H9 (cell line): Measurements from ENCODE around the gene KBTBD12. TPM values are rescaled to one million over a fixed set of nuclear protein-coding genes. Genes with fewer than 3 reads are reported as not detected.

Experiments
- DNase-seq: peaks from one replicate; pipeline ENCODE4 v3.0.0-alpha.2; 2017
- H2AFZ ChIP-seq: one replicate; pipeline ENCODE4 v1.6.1; 2013; ENCODE audit warnings: mild to moderate bottlenecking, low read length, control low read depth, moderate library complexity
- H2AK5ac ChIP-seq: 2 replicates; pipeline ENCODE4 v1.6.1; 2013; ENCODE audit warnings: low read length, control low read depth, mixed read lengths; ENCODE audit not compliant: insufficient read length
- H2BK120ac ChIP-seq: one replicate; pipeline ENCODE4 v1.6.1; 2013; ENCODE audit warnings: low read depth, mild to moderate bottlenecking, low read length, control low read depth, inconsistent platforms; ENCODE audit not compliant: poor library complexity, severe bottlenecking
- H2BK12ac ChIP-seq: 2 replicates; pipeline ENCODE4 v1.6.1; 2013; ENCODE audit warnings: low read length, control low read depth, mixed read lengths, low read depth; ENCODE audit not compliant: insufficient read length
- H2BK15ac ChIP-seq: 2 replicates; pipeline ENCODE4 v1.6.1; 2013; ENCODE audit warnings: low read depth, low read length, control low read depth
- H2BK20ac ChIP-seq: one replicate; pipeline ENCODE4 v1.6.1; 2013; ENCODE audit warnings: low read depth, mild to moderate bottlenecking, low read length, control low read depth, inconsistent platforms; ENCODE audit not compliant: poor library complexity, severe bottlenecking
- H2BK5ac ChIP-seq: 2 replicates; pipeline ENCODE4 v1.6.1; 2013; ENCODE audit warnings: low read length, control low read depth, mixed read lengths; ENCODE audit not compliant: insufficient read length
- H3K14ac ChIP-seq: 2 replicates; pipeline ENCODE4 v1.6.1; 2013; ENCODE audit warnings: low read length, control low read depth; ENCODE audit not compliant: insufficient read depth
- H3K18ac ChIP-seq: 2 replicates; pipeline ENCODE4 v1.6.1; 2013; ENCODE audit warnings: low read depth, mild to moderate bottlenecking, mixed read lengths, low read length, control low read depth; ENCODE audit not compliant: insufficient read length
- H3K23ac ChIP-seq: 2 replicates; pipeline ENCODE4 v1.6.1; 2013; ENCODE audit warnings: low read length, control low read depth, mixed read lengths, low read depth; ENCODE audit not compliant: insufficient read length
- H3K23me2 ChIP-seq: 2 replicates; pipeline ENCODE4 v1.6.1; 2013; ENCODE audit warnings: low read depth, mild to moderate bottlenecking, mixed read lengths, low read length, control low read depth; ENCODE audit not compliant: insufficient read length, poor library complexity, severe bottlenecking
- H3K27ac ChIP-seq: 2 replicates; pipeline ENCODE4 v1.5.1; 2013; ENCODE audit warnings: low read length, control low read depth, mixed read lengths, low read depth; ENCODE audit not compliant: insufficient read length
- H3K27me3 ChIP-seq: 2 replicates; pipeline ENCODE4 v1.6.1; 2013; ENCODE audit warnings: low read length, control low read depth, inconsistent platforms; ENCODE audit not compliant: insufficient read depth
- H3K4ac ChIP-seq: 2 replicates; pipeline ENCODE4 v1.6.1; 2013; ENCODE audit warnings: low read depth, mild to moderate bottlenecking, control low read depth, inconsistent platforms, low read length, moderate library complexity
- H3K4me1 ChIP-seq: 2 replicates; pipeline ENCODE4 v1.6.1; 2013; ENCODE audit warnings: low read length, control low read depth, inconsistent platforms; ENCODE audit not compliant: insufficient read depth
- H3K4me2 ChIP-seq: 2 replicates; pipeline ENCODE4 v1.6.1; 2013; ENCODE audit warnings: low read length, control low read depth, mixed read lengths; ENCODE audit not compliant: insufficient read length, insufficient read depth
- H3K56ac ChIP-seq: 2 replicates; pipeline ENCODE4 v1.6.1; 2013; ENCODE audit warnings: low read depth, mild to moderate bottlenecking, mixed read lengths, low read length, control low read depth; ENCODE audit not compliant: insufficient read length
- H3K79me1 ChIP-seq: 2 replicates; pipeline ENCODE4 v1.6.1; 2013; ENCODE audit warnings: low read depth, mild to moderate bottlenecking, moderate library complexity, low read length, control low read depth, inconsistent platforms; ENCODE audit not compliant: insufficient read depth, poor library complexity, severe bottlenecking
- H3K79me2 ChIP-seq: 2 replicates; pipeline ENCODE4 v1.6.1; 2013; ENCODE audit warnings: low read length, control low read depth, inconsistent platforms; ENCODE audit not compliant: insufficient read depth
- H3K9ac ChIP-seq: 2 replicates; pipeline ENCODE4 v1.6.1; 2013; ENCODE audit warnings: low read length, control low read depth, mixed read lengths; ENCODE audit not compliant: insufficient read length; ENCODE audit errors: extremely low read depth
- H3K9me3 ChIP-seq: one replicate; pipeline ENCODE4 v1.6.1; 2013; ENCODE audit warnings: low read depth, low read length, inconsistent platforms; ENCODE audit not compliant: control insufficient read depth
- H3T11ph ChIP-seq: one replicate; pipeline ENCODE4 v1.6.1; 2013; ENCODE audit warnings: mild to moderate bottlenecking, low read length, control low read depth, inconsistent platforms
- H4K20me1 ChIP-seq: one replicate; pipeline ENCODE4 v1.6.1; 2013; ENCODE audit not compliant: control insufficient read depth, insufficient read length, insufficient read depth
- H4K5ac ChIP-seq: 2 replicates; pipeline ENCODE4 v1.6.1; 2013; ENCODE audit warnings: low read depth, mild to moderate bottlenecking, mixed read lengths, low read length, control low read depth; ENCODE audit not compliant: insufficient read length
- H4K8ac ChIP-seq: replicated peaks from 2 replicates; pipeline ENCODE4 v1.6.1; 2013; ENCODE audit warnings: low read length, control low read depth, mixed read lengths, low read depth; ENCODE audit not compliant: insufficient read length
- H4K91ac ChIP-seq: 2 replicates; pipeline ENCODE4 v1.6.1; 2013; ENCODE audit warnings: low read depth, mild to moderate bottlenecking, moderate library complexity, mixed read lengths, low read length, control low read depth; ENCODE audit not compliant: insufficient read length
- H3K27ac Mint-ChIP-seq, 3 experiments: 2 replicates in 2 of 3; 3 replicates in 1 of 3; pipeline ENCODE4 v1.8.0; 2020 to 2021; ENCODE audit warnings: mixed read lengths in 3 of 3, mild to moderate bottlenecking in 1 of 3, moderate library complexity in 1 of 3
- H3K27me3 Mint-ChIP-seq: 2 replicates; pipeline ENCODE4 v1.8.0; 2021; ENCODE audit warnings: low read depth, mild to moderate bottlenecking, moderate library complexity, mixed read lengths
- H3K36me3 Mint-ChIP-seq, 3 experiments: 2 replicates in 2 of 3; 3 replicates in 1 of 3; pipeline ENCODE4 v1.8.0; 2020 to 2021; ENCODE audit warnings: low read depth in 3 of 3, mixed read lengths in 3 of 3; ENCODE audit not compliant: insufficient read depth in 1 of 3
- H3K4me1 Mint-ChIP-seq, 2 experiments: 2 replicates each; pipeline ENCODE4 v1.8.0; 2020; ENCODE audit warnings: mixed read lengths in 2 of 2
- H3K4me3 Mint-ChIP-seq, 2 experiments: 2 replicates in 1 of 2; 3 replicates in 1 of 2; pipeline ENCODE4 v1.8.0; 2020 to 2021; ENCODE audit warnings: mild to moderate bottlenecking in 2 of 2, mixed read lengths in 2 of 2, moderate library complexity in 1 of 2
- H3K9me3 Mint-ChIP-seq, 2 experiments: 2 replicates in 1 of 2; 3 replicates in 1 of 2; pipeline ENCODE4 v1.8.0; 2020; ENCODE audit warnings: mild to moderate bottlenecking in 2 of 2, mixed read lengths in 2 of 2, moderate library complexity in 1 of 2
- WGBS: extraction: QIAGEN DNeasy Blood & Tissue Kit; methylation state at CpG from one replicate; pipeline ENCODE4 v1.1.7; 2013; ENCODE audit warnings: missing lambda C conversion rate, low lambda C conversion rate, mixed read lengths; ENCODE audit not compliant: insufficient read length; ENCODE audit errors: extremely low coverage; 5-methylcytosine and 5-hydroxymethylcytosine counted together
- total RNA-seq: library from RNA; stranded (reverse); gene quantifications from 2 replicates; pipeline ENCODE4 v1.2.1, GENCODE V29; 2021
- TF ChIP-seq, protein P1 (sequence below): fragments of 200-600 bp; sonication (generic); conservative IDR thresholded peaks from 3 replicates; pipeline ENCODE4 v1.8.0; 2021; ENCODE audit warnings: antibody characterized with exemption, mild to moderate bottlenecking

KBTBD12 gene
- total RNA-seq, 1 experiment from 2014 or later, result not detected

GRCh38 chr3:127902486-127902885, 12.5 kb upstream of the KBTBD12 start:
- Histone ChIP-seq H2BK12ac (no peak overlapping the region), H3K9ac (no peak overlapping the region), H3K27me3 (no peaks in the 10 kb centered on the region), H2BK5ac (no peak overlapping the region), H3K79me1 (no peaks in the 10 kb centered on the region), H3K4me2 (no peak overlapping the region), H2BK20ac (no peak overlapping the region), H3K9me3 (no peaks in the 10 kb centered on the region), H3K4me1 (no peaks in the 10 kb centered on the region), H3K18ac (no peak overlapping the region), H3T11ph (no peak overlapping the region), H2AFZ (no peak overlapping the region), H3K23ac (no peak overlapping the region), H4K8ac (no peak overlapping the region), H4K91ac (no peak overlapping the region), H2BK120ac (no peak overlapping the region), H2AK5ac (no peak overlapping the region), H4K20me1 (no peaks in the 10 kb centered on the region), H3K23me2 (no peaks in the 10 kb centered on the region), H3K4ac (no peak overlapping the region), H3K14ac (no peak overlapping the region), H2BK15ac (no peak overlapping the region), H4K5ac (no peak overlapping the region), H3K27ac (no peak overlapping the region), H3K79me2 (no peaks in the 10 kb centered on the region), H3K56ac (no peak overlapping the region)
- H3K4me1 Mint-ChIP-seq, result peaks cover 2 to 7% of the 10 kb centered on the region in 2 experiments; a peak in 3 of 4 replicates
- H3K27me3 Mint-ChIP-seq, result peaks cover 11% of the 10 kb centered on the region
- WGBS, result no CpG with 5 or more reads among the region's 6 CpGs
- H3K4me3 Mint-ChIP-seq, result no peak overlapping the region
- H3K9me3 Mint-ChIP-seq, result no peaks in the 10 kb centered on the region; a peak in 1 of 5 replicates
- TF ChIP-seq, protein P1, sequence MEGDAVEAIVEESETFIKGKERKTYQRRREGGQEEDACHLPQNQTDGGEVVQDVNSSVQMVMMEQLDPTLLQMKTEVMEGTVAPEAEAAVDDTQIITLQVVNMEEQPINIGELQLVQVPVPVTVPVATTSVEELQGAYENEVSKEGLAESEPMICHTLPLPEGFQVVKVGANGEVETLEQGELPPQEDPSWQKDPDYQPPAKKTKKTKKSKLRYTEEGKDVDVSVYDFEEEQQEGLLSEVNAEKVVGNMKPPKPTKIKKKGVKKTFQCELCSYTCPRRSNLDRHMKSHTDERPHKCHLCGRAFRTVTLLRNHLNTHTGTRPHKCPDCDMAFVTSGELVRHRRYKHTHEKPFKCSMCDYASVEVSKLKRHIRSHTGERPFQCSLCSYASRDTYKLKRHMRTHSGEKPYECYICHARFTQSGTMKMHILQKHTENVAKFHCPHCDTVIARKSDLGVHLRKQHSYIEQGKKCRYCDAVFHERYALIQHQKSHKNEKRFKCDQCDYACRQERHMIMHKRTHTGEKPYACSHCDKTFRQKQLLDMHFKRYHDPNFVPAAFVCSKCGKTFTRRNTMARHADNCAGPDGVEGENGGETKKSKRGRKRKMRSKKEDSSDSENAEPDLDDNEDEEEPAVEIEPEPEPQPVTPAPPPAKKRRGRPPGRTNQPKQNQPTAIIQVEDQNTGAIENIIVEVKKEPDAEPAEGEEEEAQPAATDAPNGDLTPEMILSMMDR, result no peak
- no peak for DNase-seq
- H3K36me3 Mint-ChIP-seq, result no peaks in the 10 kb centered on the region
- H3K27ac Mint-ChIP-seq, result no peak overlapping the region
